HG03159 (cell line): ENCODE measurements around the gene AVPR1B.

Experiments
- ATAC-seq: cut with Tn5 transposase; IDR thresholded peaks from one replicate; pipeline ENCODE4 v1.9.1; 2021; ENCODE audit warnings: mild to moderate bottlenecking, moderate library complexity; ENCODE audit not compliant: unreplicated experiment

Gene AVPR1B

GRCh38 chr1:206112600-206113301, 4.4 kb downstream of the AVPR1B start:
- no peak for ATAC-seq

GRCh38 chr1:206111271-206111927, 5.8 kb downstream of the AVPR1B start:
- no peak for ATAC-seq

- no peak for ATAC-seq
Measured at GRCh38 chr1:206110820-206111219, 6.4 kb downstream of the AVPR1B start.

GRCh38 chr1:206110161-206110560, 7.0 kb downstream of the AVPR1B start:
- no peak for ATAC-seq

- no peak for ATAC-seq
Measured at GRCh38 chr1:206109718-206110117, 7.5 kb downstream of the AVPR1B start.

- ATAC-seq, result no peak
Measured at GRCh38 chr1:206108635-206109034, 8.6 kb downstream of the AVPR1B start.

GRCh38 chr1:206107168-206107544, 10.0 kb downstream of the AVPR1B start:
- ATAC-seq, result no peak

- ATAC-seq, result no peak
Measured at GRCh38 chr1:206106328-206107167, 10.6 kb downstream of the AVPR1B start.

- no peak for ATAC-seq
Measured at GRCh38 chr1:206105464-206105995, 11.7 kb downstream of the AVPR1B start.

- no peak for ATAC-seq
Measured at GRCh38 chr1:206103979-206104378, 13.2 kb downstream of the AVPR1B start.

- ATAC-seq, result no peak
Measured at GRCh38 chr1:206102292-206102936, 14.8 kb downstream of the AVPR1B start.

GRCh38 chr1:206101351-206102045, 15.7 kb downstream of the AVPR1B start:
- ATAC-seq, result no peak

GRCh38 chr1:206100226-206100815, 16.9 kb downstream of the AVPR1B start:
- no peak for ATAC-seq

- ATAC-seq, result no peak
Measured at GRCh38 chr1:206098242-206098919, 18.8 kb downstream of the AVPR1B start.

GRCh38 chr1:206097381-206097780, 19.8 kb downstream of the AVPR1B start:
- no peak for ATAC-seq

GRCh38 chr1:206094024-206094423, 23.2 kb downstream of the AVPR1B start:
- ATAC-seq, result no peak

GRCh38 chr1:206089341-206089740, 27.8 kb downstream of the AVPR1B start:
- no peak for ATAC-seq

GRCh38 chr1:206087091-206087490, 30.1 kb downstream of the AVPR1B start:
- ATAC-seq, result no peak

GRCh38 chr1:206083750-206084149, 33.4 kb downstream of the AVPR1B start:
- no peak for ATAC-seq
